ENCODE measurements around the gene CDC42EP4.

The CDC42EP4 gene

DNA sequence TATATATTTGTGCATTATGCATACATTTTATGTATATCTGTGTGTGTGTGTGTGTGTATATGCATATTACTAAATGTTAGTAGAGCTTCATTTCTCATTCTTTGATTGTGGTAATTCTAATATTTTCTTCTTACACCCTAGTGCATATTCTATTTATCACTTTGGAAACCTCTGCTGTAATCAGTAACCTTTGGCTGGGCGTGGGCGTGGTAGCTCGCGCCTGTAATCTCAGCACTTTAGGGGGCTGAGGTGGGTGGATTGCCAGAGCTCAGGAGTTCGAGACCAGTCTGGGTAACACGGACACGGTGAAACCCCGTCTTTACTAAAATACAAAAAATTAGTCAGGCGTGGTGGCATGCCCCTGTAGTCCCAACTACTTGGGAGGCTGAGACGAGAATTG, 77.1 kb downstream of the CDC42EP4 start:
- TF ChIP-seq, protein P1, sequence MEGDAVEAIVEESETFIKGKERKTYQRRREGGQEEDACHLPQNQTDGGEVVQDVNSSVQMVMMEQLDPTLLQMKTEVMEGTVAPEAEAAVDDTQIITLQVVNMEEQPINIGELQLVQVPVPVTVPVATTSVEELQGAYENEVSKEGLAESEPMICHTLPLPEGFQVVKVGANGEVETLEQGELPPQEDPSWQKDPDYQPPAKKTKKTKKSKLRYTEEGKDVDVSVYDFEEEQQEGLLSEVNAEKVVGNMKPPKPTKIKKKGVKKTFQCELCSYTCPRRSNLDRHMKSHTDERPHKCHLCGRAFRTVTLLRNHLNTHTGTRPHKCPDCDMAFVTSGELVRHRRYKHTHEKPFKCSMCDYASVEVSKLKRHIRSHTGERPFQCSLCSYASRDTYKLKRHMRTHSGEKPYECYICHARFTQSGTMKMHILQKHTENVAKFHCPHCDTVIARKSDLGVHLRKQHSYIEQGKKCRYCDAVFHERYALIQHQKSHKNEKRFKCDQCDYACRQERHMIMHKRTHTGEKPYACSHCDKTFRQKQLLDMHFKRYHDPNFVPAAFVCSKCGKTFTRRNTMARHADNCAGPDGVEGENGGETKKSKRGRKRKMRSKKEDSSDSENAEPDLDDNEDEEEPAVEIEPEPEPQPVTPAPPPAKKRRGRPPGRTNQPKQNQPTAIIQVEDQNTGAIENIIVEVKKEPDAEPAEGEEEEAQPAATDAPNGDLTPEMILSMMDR (IDR thresholded peaks at IDR 0.05; ENCODE audit: low read depth, low read length) = no peak
- DNase-seq (ENCODE audit: extremely low read depth, low read depth) = no peak

Measured in AG09319 (cell line).